ENCODE measurements around the gene STARD4.
A peak's percentile ranks its signal among the peaks of the same experiment; 100 is the strongest.

STARD4 gene

DNA sequence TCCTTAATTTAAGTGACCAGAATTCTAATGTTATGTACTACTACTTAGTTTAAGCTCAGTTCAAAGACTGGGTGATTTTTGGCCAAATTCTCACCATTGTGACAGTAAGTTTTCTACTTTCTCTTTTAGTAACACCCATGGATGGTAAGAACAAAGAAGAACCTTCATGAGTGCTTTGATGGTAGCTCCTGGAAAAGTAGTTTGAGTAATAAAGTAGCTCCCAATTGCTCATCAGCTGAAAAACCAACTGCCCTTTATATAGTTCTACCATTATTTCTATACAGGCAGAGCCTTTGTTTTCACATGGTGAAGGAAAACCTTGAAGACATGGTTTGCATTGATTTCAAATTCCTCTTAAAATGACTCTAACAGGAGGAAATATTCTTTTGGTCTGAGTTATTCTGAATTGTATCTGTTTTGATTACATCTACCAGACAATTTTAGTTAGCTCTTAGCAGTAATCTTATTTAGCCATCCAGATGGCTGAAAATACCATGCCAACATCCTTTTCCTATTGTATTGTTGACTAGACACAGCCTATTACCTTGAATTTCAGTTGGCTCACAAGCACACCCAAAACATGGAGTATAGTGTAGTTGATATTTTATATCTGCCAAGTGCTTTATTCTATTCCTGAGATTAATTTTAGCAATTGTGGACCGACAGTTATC is 23.7 kb upstream of the STARD4 start:
- H3K27me3 ChIP-seq (ENCODE audit: control insufficient read depth in 1 of 2, insufficient read depth in 1 of 2, low read length in 2 of 2): no peaks in the 10 kb centered on the region
- H2BK120ac ChIP-seq (ENCODE audit: low read depth, low read length): no peak overlapping the region
- no peak overlapping the region for H2BK12ac ChIP-seq (ENCODE audit: low read length in 2 of 2)
- no peak overlapping the region for H3K23ac ChIP-seq (ENCODE audit: low read length in 2 of 2)
- no peak overlapping the region for H2AK5ac ChIP-seq (ENCODE audit: low read length, severe bottlenecking)
- H3K9ac ChIP-seq (ENCODE audit: low read length): no peak overlapping the region
- no peak overlapping the region for H3K4ac ChIP-seq (ENCODE audit: low read depth in 1 of 2, low read length in 2 of 2)
- no peak overlapping the region for H3K4me3 ChIP-seq (ENCODE audit: insufficient read depth in 1 of 2, low read depth in 1 of 2, low read length in 2 of 2)
- no peaks in the 10 kb centered on the region for H3K36me3 ChIP-seq (ENCODE audit: control insufficient read depth in 1 of 2, insufficient read depth in 2 of 2, low read depth in 1 of 2, low read length in 2 of 2)
- H3K27ac ChIP-seq (ENCODE audit: low read length, poor library complexity, severe bottlenecking): no peak overlapping the region
- no peaks in the 10 kb centered on the region for H3K9me3 ChIP-seq (ENCODE audit: control insufficient read depth, low read length)
- no peaks in the 10 kb centered on the region for H3K4me1 ChIP-seq (ENCODE audit: control insufficient read depth, insufficient read depth, low read depth, low read length)
- H2BK15ac ChIP-seq (ENCODE audit: low read depth, poor library complexity, severe bottlenecking): no peak overlapping the region
- no peak overlapping the region for H2BK5ac ChIP-seq (ENCODE audit: low read depth, low read length, poor library complexity, severe bottlenecking)
- H3K18ac ChIP-seq (ENCODE audit: low read depth in 1 of 2, low read length in 2 of 2): no peak overlapping the region
- H3K4me2 ChIP-seq (ENCODE audit: low read length, poor library complexity, severe bottlenecking): no peak overlapping the region
- no peak overlapping the region for H4K91ac ChIP-seq (ENCODE audit: low read length)
- no CpG with 5 or more reads among the region's 1 CpG for WGBS
- no peak overlapping the region for H4K8ac ChIP-seq (ENCODE audit: low read length)
- DNase-seq: no peak
- H3K79me1 ChIP-seq (replicated peaks; ENCODE audit: low read length, poor library complexity, severe bottlenecking): no peaks in the 10 kb centered on the region
- H3K14ac ChIP-seq (ENCODE audit: low read length in 2 of 2): no peak overlapping the region
- no peak overlapping the region for H2AFZ ChIP-seq (ENCODE audit: low read depth, low read length)

DNA sequence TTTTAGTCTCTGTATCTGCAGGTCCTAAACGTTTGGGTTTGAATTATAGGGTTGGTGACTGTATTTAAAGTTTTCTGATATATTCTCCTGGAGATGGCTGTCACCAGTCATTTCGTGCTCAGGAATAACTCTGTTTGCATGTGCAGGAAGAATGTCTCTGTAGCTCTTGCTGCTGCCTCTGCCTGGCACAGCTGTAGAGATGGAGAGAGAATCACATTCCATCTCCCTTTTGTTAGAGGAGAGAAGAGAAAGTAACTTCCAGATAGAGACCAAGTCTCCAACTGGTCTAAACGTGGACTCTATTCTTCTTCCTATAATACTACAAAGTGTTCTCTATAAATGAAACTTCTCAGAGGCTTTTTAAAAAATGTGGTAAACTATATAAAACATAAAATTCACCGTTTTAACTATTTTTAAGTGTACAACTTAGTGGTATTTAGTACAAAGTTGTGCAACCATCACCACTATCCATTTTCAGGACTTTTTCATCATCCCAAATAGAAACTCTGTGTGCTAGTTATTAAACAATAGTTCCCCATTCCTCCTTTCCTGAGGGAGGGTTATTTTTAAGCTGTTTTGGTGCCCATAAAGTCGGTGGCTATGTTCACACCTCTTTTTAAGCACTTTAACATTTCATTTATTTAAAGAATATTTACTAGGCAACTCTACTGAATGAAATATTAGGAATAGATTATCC is 20.7 kb upstream of the STARD4 start:
- Histone ChIP-seq H3K4me1 (ENCODE audit: control insufficient read depth, insufficient read depth, low read depth, low read length) (peaks cover 3% of the 10 kb centered on the region), H3K4me2 (ENCODE audit: low read length, poor library complexity, severe bottlenecking) (no peak overlapping the region), H4K8ac (ENCODE audit: low read length) (no peak overlapping the region), H2AFZ (ENCODE audit: low read depth, low read length) (no peak overlapping the region), H3K27ac (ENCODE audit: low read length, poor library complexity, severe bottlenecking) (no peak overlapping the region), H2BK15ac (ENCODE audit: low read depth, poor library complexity, severe bottlenecking) (no peak overlapping the region), H3K4me3 (ENCODE audit: insufficient read depth in 1 of 2, low read depth in 1 of 2, low read length in 2 of 2) (no peak overlapping the region), H2BK5ac (ENCODE audit: low read depth, low read length, poor library complexity, severe bottlenecking) (no peak overlapping the region), H3K9ac (ENCODE audit: low read length) (no peak overlapping the region), H2AK5ac (ENCODE audit: low read length, severe bottlenecking) (no peak overlapping the region), H3K14ac (ENCODE audit: low read length in 2 of 2) (no peak overlapping the region), H3K79me1 (replicated peaks; ENCODE audit: low read length, poor library complexity, severe bottlenecking) (no peaks in the 10 kb centered on the region), H3K9me3 (ENCODE audit: control insufficient read depth, low read length) (no peaks in the 10 kb centered on the region), H2BK120ac (ENCODE audit: low read depth, low read length) (no peak overlapping the region), H3K18ac (ENCODE audit: low read depth in 1 of 2, low read length in 2 of 2) (no peak overlapping the region), H4K91ac (ENCODE audit: low read length) (no peak overlapping the region), H3K4ac (ENCODE audit: low read depth in 1 of 2, low read length in 2 of 2) (no peak overlapping the region), H3K23ac (ENCODE audit: low read length in 2 of 2) (no peak overlapping the region), H3K36me3 (ENCODE audit: control insufficient read depth in 1 of 2, insufficient read depth in 2 of 2, low read depth in 1 of 2, low read length in 2 of 2) (no peaks in the 10 kb centered on the region), H2BK12ac (ENCODE audit: low read length in 2 of 2) (no peak overlapping the region), H3K27me3 (ENCODE audit: control insufficient read depth in 1 of 2, insufficient read depth in 1 of 2, low read length in 2 of 2) (no peaks in the 10 kb centered on the region)
- WGBS: 80% methylated on average over 2 of the region's 5 CpGs
- no peak for DNase-seq

GRCh38 chr5:111530298-111530740 is 18.0 kb upstream of the STARD4 start:
- peak overlapping the region; percentile 53 for H2AFZ ChIP-seq (ENCODE audit: low read depth, low read length)
- H3K23ac ChIP-seq (ENCODE audit: low read length in 2 of 2): no peak overlapping the region
- no peak overlapping the region for H2BK15ac ChIP-seq (ENCODE audit: low read depth, poor library complexity, severe bottlenecking)
- no peaks in the 10 kb centered on the region for H3K9me3 ChIP-seq (ENCODE audit: control insufficient read depth, low read length)
- H2BK120ac ChIP-seq (ENCODE audit: low read depth, low read length): no peak overlapping the region
- H3K4ac ChIP-seq (ENCODE audit: low read depth in 1 of 2, low read length in 2 of 2): peak overlapping the region; percentile 0 to 85
- peaks cover 3% of the 10 kb centered on the region for H3K4me1 ChIP-seq (ENCODE audit: control insufficient read depth, insufficient read depth, low read depth, low read length)
- H3K27me3 ChIP-seq (ENCODE audit: control insufficient read depth in 1 of 2, insufficient read depth in 1 of 2, low read length in 2 of 2): no peaks in the 10 kb centered on the region
- no peak overlapping the region for H3K4me3 ChIP-seq (ENCODE audit: insufficient read depth in 1 of 2, low read depth in 1 of 2, low read length in 2 of 2)
- no peak overlapping the region for H2BK12ac ChIP-seq (ENCODE audit: low read length in 2 of 2)
- H3K14ac ChIP-seq (ENCODE audit: low read length in 2 of 2): peak overlapping the region in 1 of 2 experiments; percentile 19
- H2BK5ac ChIP-seq (ENCODE audit: low read depth, low read length, poor library complexity, severe bottlenecking): no peak overlapping the region
- H3K4me2 ChIP-seq (ENCODE audit: low read length, poor library complexity, severe bottlenecking): peak overlapping the region; percentile 5
- H4K91ac ChIP-seq (ENCODE audit: low read length): peak overlapping the region; percentile 95
- peak overlapping the region; percentile 13 to 45 for H3K18ac ChIP-seq (ENCODE audit: low read depth in 1 of 2, low read length in 2 of 2)
- no peaks in the 10 kb centered on the region for H3K36me3 ChIP-seq (ENCODE audit: control insufficient read depth in 1 of 2, insufficient read depth in 2 of 2, low read depth in 1 of 2, low read length in 2 of 2)
- H4K8ac ChIP-seq (ENCODE audit: low read length): peak overlapping the region; percentile 84
- DNase-seq: peak; percentile 86
- H3K79me1 ChIP-seq (replicated peaks; ENCODE audit: low read length, poor library complexity, severe bottlenecking): no peaks in the 10 kb centered on the region
- WGBS: 26% methylated on average over 8 of the region's 10 CpGs
- no peak overlapping the region for H3K9ac ChIP-seq (ENCODE audit: low read length)
- H2AK5ac ChIP-seq (ENCODE audit: low read length, severe bottlenecking): no peak overlapping the region
- peak overlapping the region; percentile 20 for H3K27ac ChIP-seq (ENCODE audit: low read length, poor library complexity, severe bottlenecking)

DNA sequence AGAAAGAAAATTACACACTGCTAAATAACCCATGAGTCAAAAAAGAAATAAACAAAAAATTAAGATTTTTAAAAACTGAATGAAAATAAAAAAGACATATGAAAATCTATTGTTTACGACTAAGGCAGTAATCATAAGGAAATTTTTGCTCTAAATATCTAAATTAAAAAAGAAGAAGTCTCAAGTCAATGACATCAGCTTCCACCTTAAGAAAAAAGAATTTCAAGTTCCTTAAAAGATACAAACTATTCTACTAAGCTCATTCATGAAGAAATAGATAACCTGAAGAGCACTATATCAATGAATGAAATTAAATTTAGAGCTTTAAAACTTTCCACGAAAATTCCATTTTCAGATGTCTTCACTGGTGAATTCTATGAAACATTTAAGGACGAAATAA is 15.7 kb upstream of the STARD4 start:
- H2BK15ac ChIP-seq (ENCODE audit: low read depth, poor library complexity, severe bottlenecking): no peak overlapping the region
- no peak overlapping the region for H4K8ac ChIP-seq (ENCODE audit: low read length)
- H3K4me1 ChIP-seq (ENCODE audit: control insufficient read depth, insufficient read depth, low read depth, low read length): peaks cover 3% of the 10 kb centered on the region
- no peak overlapping the region for H3K4me2 ChIP-seq (ENCODE audit: low read length, poor library complexity, severe bottlenecking)
- DNase-seq: no peak
- no peak overlapping the region for H3K18ac ChIP-seq (ENCODE audit: low read depth in 1 of 2, low read length in 2 of 2)
- H3K79me1 ChIP-seq (replicated peaks; ENCODE audit: low read length, poor library complexity, severe bottlenecking): no peaks in the 10 kb centered on the region
- H2AFZ ChIP-seq (ENCODE audit: low read depth, low read length): no peak overlapping the region
- H3K36me3 ChIP-seq (ENCODE audit: control insufficient read depth in 1 of 2, insufficient read depth in 2 of 2, low read depth in 1 of 2, low read length in 2 of 2): no peaks in the 10 kb centered on the region
- no peak overlapping the region for H2BK120ac ChIP-seq (ENCODE audit: low read depth, low read length)
- H3K23ac ChIP-seq (ENCODE audit: low read length in 2 of 2): no peak overlapping the region
- H3K4me3 ChIP-seq (ENCODE audit: insufficient read depth in 1 of 2, low read depth in 1 of 2, low read length in 2 of 2): no peak overlapping the region
- H3K27ac ChIP-seq (ENCODE audit: low read length, poor library complexity, severe bottlenecking): no peak overlapping the region
- H3K4ac ChIP-seq (ENCODE audit: low read depth in 1 of 2, low read length in 2 of 2): no peak overlapping the region
- no peak overlapping the region for H3K9ac ChIP-seq (ENCODE audit: low read length)
- H3K9me3 ChIP-seq (ENCODE audit: control insufficient read depth, low read length): no peaks in the 10 kb centered on the region
- H2AK5ac ChIP-seq (ENCODE audit: low read length, severe bottlenecking): no peak overlapping the region
- 95% methylated on average over 2 of the region's 3 CpGs for WGBS
- H3K14ac ChIP-seq (ENCODE audit: low read length in 2 of 2): no peak overlapping the region
- H2BK12ac ChIP-seq (ENCODE audit: low read length in 2 of 2): no peak overlapping the region
- H4K91ac ChIP-seq (ENCODE audit: low read length): no peak overlapping the region
- H3K27me3 ChIP-seq (ENCODE audit: control insufficient read depth in 1 of 2, insufficient read depth in 1 of 2, low read length in 2 of 2): no peaks in the 10 kb centered on the region
- H2BK5ac ChIP-seq (ENCODE audit: low read depth, low read length, poor library complexity, severe bottlenecking): no peak overlapping the region
